ENCODE data around the gene NCAPG2.

The NCAPG2 gene

DNA sequence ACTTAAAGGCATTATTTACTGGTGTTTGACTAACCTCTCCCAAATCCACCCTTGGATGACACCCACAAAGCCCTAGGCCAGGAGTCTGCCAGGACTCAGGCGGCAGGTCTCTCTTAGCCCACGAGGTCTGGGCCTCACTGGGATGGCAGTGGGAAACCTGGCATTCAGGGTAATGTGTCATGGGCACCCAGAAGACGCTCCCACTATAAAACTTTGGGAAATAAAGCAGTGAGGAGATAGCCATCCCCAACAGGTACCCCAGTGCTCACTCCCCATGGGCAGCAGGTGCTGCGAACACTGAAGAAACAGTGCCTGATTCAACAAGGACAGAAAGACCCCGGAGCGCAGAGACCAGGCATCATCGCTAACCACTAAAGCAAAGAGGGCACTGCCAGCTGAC lies 102.6 kb downstream of the NCAPG2 start:
- TF ChIP-seq, protein P1, sequence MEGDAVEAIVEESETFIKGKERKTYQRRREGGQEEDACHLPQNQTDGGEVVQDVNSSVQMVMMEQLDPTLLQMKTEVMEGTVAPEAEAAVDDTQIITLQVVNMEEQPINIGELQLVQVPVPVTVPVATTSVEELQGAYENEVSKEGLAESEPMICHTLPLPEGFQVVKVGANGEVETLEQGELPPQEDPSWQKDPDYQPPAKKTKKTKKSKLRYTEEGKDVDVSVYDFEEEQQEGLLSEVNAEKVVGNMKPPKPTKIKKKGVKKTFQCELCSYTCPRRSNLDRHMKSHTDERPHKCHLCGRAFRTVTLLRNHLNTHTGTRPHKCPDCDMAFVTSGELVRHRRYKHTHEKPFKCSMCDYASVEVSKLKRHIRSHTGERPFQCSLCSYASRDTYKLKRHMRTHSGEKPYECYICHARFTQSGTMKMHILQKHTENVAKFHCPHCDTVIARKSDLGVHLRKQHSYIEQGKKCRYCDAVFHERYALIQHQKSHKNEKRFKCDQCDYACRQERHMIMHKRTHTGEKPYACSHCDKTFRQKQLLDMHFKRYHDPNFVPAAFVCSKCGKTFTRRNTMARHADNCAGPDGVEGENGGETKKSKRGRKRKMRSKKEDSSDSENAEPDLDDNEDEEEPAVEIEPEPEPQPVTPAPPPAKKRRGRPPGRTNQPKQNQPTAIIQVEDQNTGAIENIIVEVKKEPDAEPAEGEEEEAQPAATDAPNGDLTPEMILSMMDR (IDR thresholded peaks at IDR 0.05; ENCODE audit: borderline replicate concordance, extremely low read depth, low read length, poor library complexity, severe bottlenecking) = no peak
- no peak for TF ChIP-seq EZH2 (IDR thresholded peaks at IDR 0.05; ENCODE audit: borderline replicate concordance, low read depth, low read length, severe bottlenecking)
- Histone ChIP-seq H3K4me1 (ENCODE audit: insufficient read depth, low read length) (no peaks in the 10 kb centered on the region), H3K27me3 (ENCODE audit: insufficient read depth, low read length, poor library complexity) (no peaks in the 10 kb centered on the region), H2AFZ (ENCODE audit: low read depth, low read length) (no peak overlapping the region), H3K4me3 (ENCODE audit: low read depth in 1 of 2, low read length in 2 of 2) (no peak overlapping the region), H3K9me3 (ENCODE audit: insufficient read depth, low read length, severe bottlenecking) (no peaks in the 10 kb centered on the region), H3K36me3 (ENCODE audit: insufficient read depth, low read length) (peaks cover 40% of the 10 kb centered on the region), H4K20me1 (ENCODE audit: insufficient read depth, low read length) (no peaks in the 10 kb centered on the region; the same call in 1 of the 2 replicates), H3K4me2 (ENCODE audit: insufficient read depth, low read length) (no peak overlapping the region), H3K79me2 (ENCODE audit: insufficient read depth, low read length) (no peaks in the 10 kb centered on the region), H3K27ac (ENCODE audit: low read length) (no peak overlapping the region), H3K9ac (ENCODE audit: low read depth, low read length) (no peak overlapping the region)
- ATAC-seq (ENCODE audit: insufficient read depth, low read depth) (no peak), DNase-seq (no peak)

DNA sequence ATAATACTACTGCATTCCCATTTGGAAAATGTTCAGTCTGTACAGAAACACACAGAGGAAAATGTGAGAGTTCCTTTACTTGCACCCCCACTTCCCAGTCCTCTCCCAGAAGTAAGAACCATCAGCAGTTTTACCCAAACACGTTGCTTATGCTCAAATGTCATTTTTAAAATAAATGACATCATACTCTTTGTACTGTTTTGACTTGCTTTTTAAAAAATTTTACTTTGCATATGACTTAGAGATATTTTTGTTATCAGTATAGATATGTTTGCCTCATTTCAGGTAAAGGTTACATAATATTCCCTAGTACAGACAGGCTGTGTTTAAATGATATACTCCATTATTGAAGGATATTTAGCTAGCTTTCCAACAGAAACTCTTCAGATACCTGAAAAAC lies 103.5 kb downstream of the NCAPG2 start:
- Histone ChIP-seq H3K9me3 (ENCODE audit: insufficient read depth, low read length, severe bottlenecking) (no peaks in the 10 kb centered on the region), H3K27me3 (ENCODE audit: insufficient read depth, low read length, poor library complexity) (no peaks in the 10 kb centered on the region), H3K36me3 (ENCODE audit: insufficient read depth, low read length) (peaks cover 31% of the 10 kb centered on the region), H3K79me2 (ENCODE audit: insufficient read depth, low read length) (no peaks in the 10 kb centered on the region), H3K9ac (ENCODE audit: low read depth, low read length) (no peak overlapping the region), H2AFZ (ENCODE audit: low read depth, low read length) (no peak overlapping the region), H3K4me2 (ENCODE audit: insufficient read depth, low read length) (no peak overlapping the region), H4K20me1 (ENCODE audit: insufficient read depth, low read length) (no peaks in the 10 kb centered on the region; the same call in 1 of the 2 replicates), H3K4me3 (ENCODE audit: low read depth in 1 of 2, low read length in 2 of 2) (no peak overlapping the region), H3K27ac (ENCODE audit: low read length) (no peak overlapping the region), H3K4me1 (ENCODE audit: insufficient read depth, low read length) (no peaks in the 10 kb centered on the region)
- ATAC-seq (ENCODE audit: insufficient read depth, low read depth) (no peak), DNase-seq (no peak)
- no peak for TF ChIP-seq EZH2 (IDR thresholded peaks at IDR 0.05; ENCODE audit: borderline replicate concordance, low read depth, low read length, severe bottlenecking)
- TF ChIP-seq, protein P1 (IDR thresholded peaks at IDR 0.05; ENCODE audit: borderline replicate concordance, extremely low read depth, low read length, poor library complexity, severe bottlenecking) = no peak

DNA sequence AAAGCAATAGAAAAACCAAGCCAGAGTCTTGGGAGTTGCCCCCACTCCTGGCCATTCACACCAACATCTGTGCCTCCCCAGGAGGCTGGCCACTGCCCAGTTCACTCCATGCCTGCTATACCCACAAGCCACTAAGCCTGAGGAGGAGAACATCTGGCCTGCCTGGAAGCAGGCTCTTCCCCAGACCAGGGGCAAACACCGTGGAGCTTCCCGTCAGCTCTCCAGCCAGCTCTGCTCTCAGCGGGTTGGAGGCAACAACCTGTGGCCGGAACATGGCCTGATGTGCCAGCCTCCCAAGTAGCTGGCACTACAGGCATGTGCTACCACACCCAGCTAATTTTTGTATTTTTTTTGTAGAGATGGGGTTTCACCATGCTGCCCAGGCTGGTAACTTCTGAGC lies 107.9 kb downstream of the NCAPG2 start:
- Histone ChIP-seq H3K9me3 (ENCODE audit: insufficient read depth, low read length, severe bottlenecking) (peaks cover 13% of the 10 kb centered on the region), H2AFZ (ENCODE audit: low read depth, low read length) (no peak overlapping the region), H3K9ac (ENCODE audit: low read depth, low read length) (no peak overlapping the region), H3K27ac (ENCODE audit: low read length) (no peak overlapping the region), H3K27me3 (ENCODE audit: insufficient read depth, low read length, poor library complexity) (no peaks in the 10 kb centered on the region), H3K79me2 (ENCODE audit: insufficient read depth, low read length) (no peaks in the 10 kb centered on the region), H3K4me1 (ENCODE audit: insufficient read depth, low read length) (no peaks in the 10 kb centered on the region), H3K4me3 (ENCODE audit: low read depth in 1 of 2, low read length in 2 of 2) (no peak overlapping the region), H3K36me3 (ENCODE audit: insufficient read depth, low read length) (peaks cover 4% of the 10 kb centered on the region; the same call in 1 of the 2 replicates), H3K4me2 (ENCODE audit: insufficient read depth, low read length) (no peak overlapping the region), H4K20me1 (ENCODE audit: insufficient read depth, low read length) (no peaks in the 10 kb centered on the region)
- TF ChIP-seq, protein P1 (IDR thresholded peaks at IDR 0.05; ENCODE audit: borderline replicate concordance, extremely low read depth, low read length, poor library complexity, severe bottlenecking) = no peak
- no peak for TF ChIP-seq EZH2 (IDR thresholded peaks at IDR 0.05; ENCODE audit: borderline replicate concordance, low read depth, low read length, severe bottlenecking)
- DNase-seq (no peak), ATAC-seq (ENCODE audit: insufficient read depth, low read depth) (peak; percentile 21; the same call in 1 of the 3 replicates)

DNA sequence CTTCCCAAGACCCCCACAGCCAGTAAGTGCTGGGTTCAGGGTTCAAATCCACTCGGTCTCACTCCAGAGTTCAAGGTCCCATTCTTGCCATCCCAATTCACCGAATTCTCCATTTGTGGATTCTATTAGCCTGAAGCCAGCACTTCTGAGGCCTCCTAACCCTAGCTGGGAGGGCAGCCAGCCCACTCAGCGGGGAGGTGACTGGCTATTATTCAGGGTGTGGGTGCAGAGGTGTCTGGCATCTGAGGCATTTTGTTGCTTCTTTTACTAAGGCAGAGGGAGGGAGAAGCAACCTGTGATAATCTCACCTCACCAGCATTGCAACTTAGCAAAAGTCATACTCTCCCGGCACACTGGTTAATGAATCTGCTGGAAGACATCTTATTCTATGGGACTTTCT lies 108.3 kb downstream of the NCAPG2 start:
- Histone ChIP-seq H3K36me3 (ENCODE audit: insufficient read depth, low read length) (no peaks in the 10 kb centered on the region; the same call in 1 of the 2 replicates), H3K79me2 (ENCODE audit: insufficient read depth, low read length) (no peaks in the 10 kb centered on the region)
- no peak for TF ChIP-seq EZH2 (IDR thresholded peaks at IDR 0.05; ENCODE audit: borderline replicate concordance, low read depth, low read length, severe bottlenecking)
- TF ChIP-seq, protein P1 (IDR thresholded peaks at IDR 0.05; ENCODE audit: borderline replicate concordance, extremely low read depth, low read length, poor library complexity, severe bottlenecking) = no peak

More for the DNA sequence above, 108.3 kb downstream of the NCAPG2 start:
- Histone ChIP-seq H3K4me2 (ENCODE audit: insufficient read depth, low read length) (no peak overlapping the region), H3K9me3 (ENCODE audit: insufficient read depth, low read length, severe bottlenecking) (peaks cover 13% of the 10 kb centered on the region), H2AFZ (ENCODE audit: low read depth, low read length) (no peak overlapping the region), H3K27me3 (ENCODE audit: insufficient read depth, low read length, poor library complexity) (no peaks in the 10 kb centered on the region), H3K27ac (ENCODE audit: low read length) (no peak overlapping the region), H3K4me3 (ENCODE audit: low read depth in 1 of 2, low read length in 2 of 2) (no peak overlapping the region), H3K9ac (ENCODE audit: low read depth, low read length) (no peak overlapping the region), H3K4me1 (ENCODE audit: insufficient read depth, low read length) (no peaks in the 10 kb centered on the region), H4K20me1 (ENCODE audit: insufficient read depth, low read length) (no peaks in the 10 kb centered on the region)
- ATAC-seq (ENCODE audit: insufficient read depth, low read depth) (0 out of 3 replicates have a peak, but pooled peaks have one; percentile 18), DNase-seq (no peak)
